Rectal smooth muscle tissue (tissue), 1 donor: Measurements from ENCODE around the gene HSD17B3.

Source experiments
- H3K27ac ChIP-seq: one replicate; pipeline ENCODE4 v1.7.0; 2013; ENCODE audit warnings: low read depth, low read length, inconsistent platforms
- H3K27me3 ChIP-seq: one replicate; pipeline ENCODE4 v1.7.0; 2013; ENCODE audit warnings: low read length; ENCODE audit not compliant: control insufficient read depth, insufficient read depth
- H3K36me3 ChIP-seq: one replicate; pipeline ENCODE4 v1.7.0; 2013; ENCODE audit warnings: low read length; ENCODE audit not compliant: control insufficient read depth, insufficient read depth
- H3K4me1 ChIP-seq: one replicate; pipeline ENCODE4 v1.7.0; 2013; ENCODE audit warnings: low read length; ENCODE audit not compliant: control insufficient read depth, insufficient read depth
- H3K4me3 ChIP-seq: one replicate; pipeline ENCODE4 v1.7.0; 2013; ENCODE audit warnings: low read length
- H3K9ac ChIP-seq: one replicate; pipeline ENCODE4 v1.7.0; 2013; ENCODE audit warnings: low read length

HSD17B3 gene

GRCh38 chr9:96219026-96219899, 82.7 kb downstream of the HSD17B3 start:
- Histone ChIP-seq H3K4me3 (peak overlapping the region; percentile 31), H3K27me3 (peaks cover 3% of the 10 kb centered on the region), H3K27ac (no peak overlapping the region), H3K9ac (no peak overlapping the region), H3K4me1 (peaks cover 7% of the 10 kb centered on the region), H3K36me3 (no peaks in the 10 kb centered on the region)

GRCh38 chr9:96217754-96218693, 84.0 kb downstream of the HSD17B3 start:
- H3K36me3 ChIP-seq = no peaks in the 10 kb centered on the region
- peaks cover 3% of the 10 kb centered on the region for H3K27me3 ChIP-seq
- H3K4me3 ChIP-seq = peak overlapping the region; percentile 58
- peak overlapping the region; percentile 34 for H3K27ac ChIP-seq
- no peak overlapping the region for H3K9ac ChIP-seq
- peaks cover 7% of the 10 kb centered on the region for H3K4me1 ChIP-seq

DNA sequence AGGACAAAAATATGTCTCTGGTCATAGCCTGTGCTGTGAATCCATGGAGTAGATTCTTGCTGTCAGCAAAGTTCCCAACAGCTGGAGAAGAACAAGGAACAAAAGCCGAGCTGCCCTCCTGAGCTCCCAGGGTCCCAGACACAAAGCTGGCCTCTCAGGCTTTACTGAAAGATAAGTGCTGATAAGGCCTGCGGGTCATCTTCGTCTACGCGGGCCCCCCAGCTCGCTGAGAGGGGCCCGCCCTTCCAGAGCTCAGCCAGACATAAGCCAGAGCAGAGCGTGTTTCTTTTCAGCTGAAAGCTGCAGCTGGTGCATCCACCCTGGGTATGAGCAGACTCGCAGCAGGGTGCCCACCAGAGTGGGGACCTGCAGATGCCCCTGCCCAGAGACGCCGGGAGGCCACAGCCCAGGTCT, 84.7 kb downstream of the HSD17B3 start:
- H3K36me3 ChIP-seq = no peaks in the 10 kb centered on the region
- H3K27me3 ChIP-seq = no peaks in the 10 kb centered on the region
- no peak overlapping the region for H3K9ac ChIP-seq
- H3K4me3 ChIP-seq = peak overlapping the region; percentile 58
- peaks cover 7% of the 10 kb centered on the region for H3K4me1 ChIP-seq
- no peak overlapping the region for H3K27ac ChIP-seq

GRCh38 chr9:96216583-96216982, 85.4 kb downstream of the HSD17B3 start:
- H3K4me1 ChIP-seq = peaks cover 7% of the 10 kb centered on the region
- H3K36me3 ChIP-seq = no peaks in the 10 kb centered on the region
- no peak overlapping the region for H3K4me3 ChIP-seq
- H3K9ac ChIP-seq = no peak overlapping the region
- no peaks in the 10 kb centered on the region for H3K27me3 ChIP-seq
- no peak overlapping the region for H3K27ac ChIP-seq

DNA sequence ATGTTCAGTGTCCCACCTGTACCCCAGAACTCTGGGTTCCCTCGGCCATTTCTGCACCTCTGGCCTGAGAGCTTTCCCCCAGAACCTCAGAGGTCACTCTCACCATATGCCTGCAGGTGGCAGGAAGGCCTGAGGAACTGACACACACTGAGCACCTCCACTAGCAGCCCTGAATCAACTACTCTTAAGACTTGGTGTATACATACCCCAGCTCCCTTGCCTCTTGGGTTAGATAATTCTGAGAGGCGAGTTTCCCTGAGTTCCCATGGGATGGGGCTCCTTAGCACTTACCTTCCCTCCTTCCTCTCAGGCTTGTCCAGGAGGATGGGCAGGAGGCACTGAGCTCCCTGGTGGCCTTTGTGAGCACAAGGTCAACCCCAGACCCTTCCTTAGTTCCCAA, 86.1 kb downstream of the HSD17B3 start:
- no peak overlapping the region for H3K4me3 ChIP-seq
- H3K27me3 ChIP-seq = no peaks in the 10 kb centered on the region
- no peak overlapping the region for H3K27ac ChIP-seq
- no peaks in the 10 kb centered on the region for H3K36me3 ChIP-seq
- peaks cover 7% of the 10 kb centered on the region for H3K4me1 ChIP-seq
- H3K9ac ChIP-seq = no peak overlapping the region

- Histone ChIP-seq H3K27me3 (no peaks in the 10 kb centered on the region), H3K36me3 (no peaks in the 10 kb centered on the region), H3K4me3 (no peak overlapping the region), H3K27ac (no peak overlapping the region), H3K9ac (no peak overlapping the region), H3K4me1 (peaks cover 7% of the 10 kb centered on the region)
Observed at GRCh38 chr9:96214635-96215034, 87.3 kb downstream of the HSD17B3 start.

GRCh38 chr9:96209407-96210271, 92.3 kb downstream of the HSD17B3 start:
- Histone ChIP-seq H3K27ac (no peak overlapping the region), H3K4me3 (no peak overlapping the region), H3K27me3 (no peaks in the 10 kb centered on the region), H3K9ac (no peak overlapping the region), H3K4me1 (no peaks in the 10 kb centered on the region), H3K36me3 (no peaks in the 10 kb centered on the region)

- no peak overlapping the region for H3K9ac ChIP-seq
- no peaks in the 10 kb centered on the region for H3K36me3 ChIP-seq
- no peaks in the 10 kb centered on the region for H3K4me1 ChIP-seq
- no peaks in the 10 kb centered on the region for H3K27me3 ChIP-seq
- H3K4me3 ChIP-seq = no peak overlapping the region
- no peak overlapping the region for H3K27ac ChIP-seq
Observed at GRCh38 chr9:96206156-96206751, 95.7 kb downstream of the HSD17B3 start.

DNA sequence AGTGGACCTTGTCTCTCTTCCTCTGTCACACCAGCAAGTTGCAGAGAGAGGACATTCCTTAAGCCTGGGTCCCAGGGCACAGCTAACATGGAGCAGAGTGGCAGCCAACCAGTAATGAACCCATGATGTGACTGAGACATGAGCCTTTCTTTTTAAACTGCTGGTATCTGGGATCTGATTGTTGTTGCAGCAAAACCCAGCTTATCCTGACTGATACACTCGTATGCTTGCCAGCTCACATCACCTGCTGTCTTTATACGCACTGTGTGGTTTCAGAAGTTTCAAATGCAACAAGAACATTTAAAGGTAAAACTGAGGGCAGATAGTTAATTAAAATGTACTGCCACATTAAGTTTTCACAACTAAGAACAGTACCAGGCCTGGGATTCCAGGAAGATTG, 97.1 kb downstream of the HSD17B3 start:
- Histone ChIP-seq H3K27me3 (no peaks in the 10 kb centered on the region), H3K4me3 (no peak overlapping the region), H3K36me3 (no peaks in the 10 kb centered on the region), H3K9ac (no peak overlapping the region), H3K27ac (no peak overlapping the region), H3K4me1 (no peaks in the 10 kb centered on the region)

GRCh38 chr9:96203867-96204501, 98.0 kb downstream of the HSD17B3 start:
- Histone ChIP-seq H3K36me3 (no peaks in the 10 kb centered on the region), H3K4me3 (no peak overlapping the region), H3K27ac (no peak overlapping the region), H3K4me1 (no peaks in the 10 kb centered on the region), H3K27me3 (no peaks in the 10 kb centered on the region), H3K9ac (no peak overlapping the region)

DNA sequence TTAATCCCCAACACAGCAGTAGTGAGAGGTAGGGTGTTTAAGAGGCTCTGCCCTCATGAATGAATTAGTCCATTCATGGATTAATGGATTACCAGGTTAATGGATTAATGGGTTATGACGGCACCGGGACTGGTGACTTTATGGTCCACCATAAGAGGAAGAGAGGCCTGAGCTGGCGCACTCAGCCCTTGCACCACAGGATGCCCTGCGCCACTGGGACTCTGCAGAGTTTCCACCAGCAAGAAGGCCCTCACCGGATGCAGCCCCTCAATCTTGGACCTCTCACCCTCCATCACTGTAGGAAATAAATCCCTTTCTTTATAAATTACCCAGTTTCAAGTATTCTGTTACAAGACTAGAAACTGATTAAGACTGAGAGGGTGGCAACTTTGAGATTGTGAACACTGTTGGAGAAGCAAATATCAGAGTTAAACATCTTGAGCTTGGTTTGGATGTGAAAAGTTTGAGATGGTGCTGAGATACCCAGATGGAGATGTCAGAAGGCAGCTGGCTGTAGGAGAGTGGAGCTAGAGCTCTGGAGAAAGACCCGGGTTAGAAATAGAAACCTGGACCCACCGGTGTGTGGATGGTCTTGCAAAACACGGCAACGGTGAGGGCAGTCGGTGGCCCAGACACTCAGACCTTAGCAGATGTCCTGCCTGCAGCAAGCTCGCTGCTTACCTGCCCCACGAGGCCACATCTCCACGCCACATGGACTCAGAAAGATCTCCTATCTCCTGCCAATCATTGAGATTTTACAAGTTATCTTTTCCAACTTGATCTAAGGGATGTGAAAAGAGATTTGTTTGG, 98.8 kb downstream of the HSD17B3 start:
- Histone ChIP-seq H3K4me1 (no peaks in the 10 kb centered on the region), H3K27ac (no peak overlapping the region), H3K27me3 (no peaks in the 10 kb centered on the region), H3K36me3 (no peaks in the 10 kb centered on the region), H3K9ac (no peak overlapping the region), H3K4me3 (no peak overlapping the region)
